NCI-H2171 treated with DMSO at 0.1 percent for 48 hours (cell line): ENCODE measurements around the gene CYP2J2.
A peak's percentile ranks its signal among the peaks of the same experiment; 100 is the strongest.
"Not testable (repeated sequence)": the region's sequence is repeated elsewhere in the genome, so short reads cannot be mapped to it uniquely, and the experiment has no call there.

Experiments used
- DNase-seq: peaks from one replicate; lab custom pipeline; 2025; lab: John Stamatoyannopoulos, UW

The CYP2J2 gene

DNA sequence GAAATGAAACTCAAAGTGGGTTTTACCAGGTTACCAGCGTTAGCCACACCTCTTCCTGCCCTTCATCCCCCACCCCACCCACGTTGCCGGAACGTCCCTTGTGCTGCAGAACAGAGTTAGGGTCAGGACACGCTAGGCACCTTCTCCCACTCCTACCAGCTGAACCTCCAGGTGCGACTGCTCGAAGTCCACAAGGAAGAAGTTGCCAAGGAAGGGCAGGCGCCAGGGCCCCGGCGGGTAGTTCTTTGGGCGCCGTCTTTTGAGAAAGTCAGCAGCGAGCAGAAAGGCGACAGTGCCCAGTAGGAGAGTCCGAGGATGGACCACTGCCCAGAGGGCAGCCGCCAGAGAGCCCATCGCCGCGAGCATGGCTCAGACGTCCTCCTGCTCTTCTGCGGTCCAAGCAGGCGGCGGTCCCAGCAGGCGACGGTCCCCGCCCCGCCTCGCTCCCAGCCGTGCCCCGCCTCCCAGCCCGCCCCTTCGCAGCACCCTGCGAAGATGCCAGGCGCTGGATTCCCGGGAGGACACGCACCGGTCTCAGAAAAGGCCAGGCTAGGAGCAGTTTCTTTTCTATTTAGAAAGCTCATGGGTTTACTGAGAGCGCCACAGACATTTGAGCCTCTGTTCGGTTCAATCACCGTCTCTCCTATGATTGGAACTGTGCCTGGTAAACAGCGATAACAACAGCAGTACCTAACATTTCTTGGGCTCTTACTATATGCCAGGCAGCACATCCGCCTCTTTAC is at the start of gene CYP2J2:
Gene CYP2J2 (minus strand): TSS at position 393 of the 743 bp plus-strand sequence. CDS start 27 bp downstream, at position 366.
- peak; percentile 60 for DNase-seq

- no peak for DNase-seq
Observed at GRCh38 chr1:59973719-59974118, 47.1 kb upstream of the CYP2J2 start.

GRCh38 chr1:59972216-59972927 is 45.8 kb upstream of the CYP2J2 start:
- DNase-seq = peak; percentile 99

GRCh38 chr1:59971464-59971911 is 44.9 kb upstream of the CYP2J2 start:
- DNase-seq = peak; percentile 91

DNA sequence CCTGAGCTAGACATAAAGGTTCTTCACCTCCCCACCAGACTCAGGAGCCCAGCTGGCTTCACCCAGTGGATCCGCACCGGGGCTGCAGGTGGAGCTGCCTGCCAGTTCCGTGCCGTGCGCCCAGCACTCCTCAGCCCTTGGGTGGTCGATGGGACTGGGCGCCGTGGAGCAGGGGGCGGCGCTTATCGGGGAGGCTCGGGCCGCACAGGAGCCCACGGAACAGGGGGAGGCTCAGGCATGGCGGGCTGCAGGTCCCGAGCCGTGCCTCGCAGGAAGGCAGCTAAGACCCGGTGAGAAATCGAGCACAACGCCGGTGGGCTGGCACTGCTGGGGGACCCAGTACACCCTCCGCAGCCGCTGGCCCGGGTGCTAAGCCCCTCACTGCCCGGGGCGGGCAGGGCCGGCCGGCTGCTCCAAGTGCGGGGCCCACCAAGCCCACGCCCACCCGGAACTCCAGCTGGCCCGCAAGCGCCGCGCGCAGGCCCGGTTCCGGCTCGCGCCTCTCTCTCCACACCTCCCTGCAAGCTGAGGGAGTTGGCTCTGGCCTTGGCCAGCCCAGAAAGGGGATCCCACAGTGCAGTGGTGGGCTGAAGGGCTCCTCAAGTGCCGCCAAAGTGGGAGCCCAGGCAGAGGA is 43.1 kb upstream of the CYP2J2 start:
- DNase-seq = not testable (repeated sequence)

- DNase-seq = not testable (repeated sequence)
Observed at GRCh38 chr1:59968746-59969145, 42.2 kb upstream of the CYP2J2 start.

DNA sequence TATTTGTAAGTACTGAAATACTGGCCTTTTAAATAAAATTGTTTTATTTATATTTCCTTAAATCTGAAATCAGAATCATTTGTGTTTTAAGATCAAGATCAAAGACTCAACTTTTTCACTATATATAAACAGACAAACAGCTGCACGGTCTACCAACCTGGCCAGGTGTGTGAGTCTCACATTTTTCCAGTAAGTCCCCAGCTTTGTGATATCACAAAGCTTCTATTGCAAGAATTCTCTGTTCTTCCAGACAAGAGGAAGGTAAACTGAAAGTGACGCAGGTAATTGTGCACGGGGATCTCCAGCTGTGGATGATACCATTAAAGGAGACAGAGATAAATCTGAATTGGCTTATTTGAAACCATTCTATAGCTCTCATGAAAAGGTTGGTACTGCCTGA is 41.2 kb upstream of the CYP2J2 start:
- DNase-seq = no peak

- peak; percentile 78 for DNase-seq
Observed at GRCh38 chr1:59967141-59967697, 40.6 kb upstream of the CYP2J2 start.

DNA sequence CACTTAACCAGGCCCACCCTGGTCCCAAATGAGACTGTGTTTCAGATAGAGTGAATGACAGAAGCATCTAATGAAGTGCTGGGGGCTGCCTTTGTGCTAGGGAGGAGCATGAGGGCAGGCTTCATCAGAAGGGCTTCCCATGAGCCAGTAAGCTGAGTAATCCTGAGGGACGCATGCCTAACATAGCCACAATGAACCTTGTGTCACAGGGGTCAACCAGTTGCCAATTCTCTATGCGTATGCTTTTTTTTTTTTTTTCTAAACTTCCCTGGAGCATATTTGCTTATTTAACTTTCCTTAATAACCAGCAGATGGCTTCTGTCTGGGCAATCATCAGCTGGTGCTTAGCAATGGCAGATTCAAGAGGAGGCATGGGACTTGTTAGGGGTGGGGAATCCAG is 25.5 kb upstream of the CYP2J2 start:
- peak; percentile 45 for DNase-seq

DNA sequence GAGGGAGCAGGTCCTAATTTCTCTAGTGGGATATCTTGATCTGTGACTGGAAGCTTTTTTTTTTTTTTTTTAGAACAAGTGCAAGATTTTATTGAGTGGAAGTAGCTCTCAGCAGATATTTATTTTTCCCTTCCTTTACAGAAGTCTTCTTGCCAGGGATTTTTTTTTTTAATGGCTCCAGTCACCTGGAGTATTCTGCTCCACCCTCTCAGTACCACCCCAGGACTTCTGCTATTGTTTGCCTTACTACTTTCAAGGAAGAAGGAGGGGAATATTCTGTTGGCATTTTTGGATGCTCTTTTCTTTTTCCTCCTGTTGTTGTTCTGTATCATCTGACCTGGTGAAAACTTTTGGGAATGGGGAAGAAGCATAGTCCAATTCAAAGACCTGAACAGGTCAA is 23.1 kb upstream of the CYP2J2 start:
- DNase-seq = no peak

DNA sequence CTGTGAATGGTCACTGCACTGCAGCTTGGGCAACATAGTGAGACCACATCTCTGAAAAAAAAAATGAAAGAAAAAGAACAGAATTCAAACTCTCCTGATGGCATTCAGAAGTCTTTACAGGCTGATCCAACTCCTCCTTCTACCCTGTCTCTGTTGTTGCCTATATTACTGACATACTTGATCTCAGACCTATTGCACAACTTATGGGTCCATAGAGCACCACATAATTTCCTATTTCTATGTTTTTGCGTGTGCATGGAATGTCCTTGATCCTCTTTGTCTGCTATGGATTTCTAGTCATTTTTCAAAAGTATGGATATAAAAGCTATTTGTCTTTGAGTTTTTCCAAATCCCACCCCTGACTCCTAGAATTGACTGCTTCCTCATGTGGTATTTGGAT is 22.4 kb upstream of the CYP2J2 start:
- no peak for DNase-seq

- peak; percentile 73 for DNase-seq
Observed at GRCh38 chr1:59947047-59947938, 20.7 kb upstream of the CYP2J2 start.

DNA sequence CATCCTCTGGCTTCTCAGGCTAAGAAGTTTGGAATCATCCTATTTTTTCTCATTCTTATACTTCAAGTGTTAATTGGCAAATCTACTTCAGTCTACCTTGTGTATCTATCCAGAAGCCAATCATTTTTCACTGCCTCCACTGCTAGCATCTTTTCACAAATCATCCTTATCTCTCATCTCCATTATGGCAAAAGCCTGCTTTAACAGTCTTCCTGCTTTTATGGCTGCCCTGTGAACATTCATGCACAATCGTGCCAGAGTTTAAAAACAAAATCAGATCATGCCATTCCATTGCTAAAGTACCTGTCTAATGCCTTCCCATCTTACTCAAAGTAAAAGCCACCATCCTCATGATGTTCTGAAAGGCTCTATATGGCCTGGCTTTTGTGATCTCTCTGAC is 19.2 kb upstream of the CYP2J2 start:
- DNase-seq = no peak

DNA sequence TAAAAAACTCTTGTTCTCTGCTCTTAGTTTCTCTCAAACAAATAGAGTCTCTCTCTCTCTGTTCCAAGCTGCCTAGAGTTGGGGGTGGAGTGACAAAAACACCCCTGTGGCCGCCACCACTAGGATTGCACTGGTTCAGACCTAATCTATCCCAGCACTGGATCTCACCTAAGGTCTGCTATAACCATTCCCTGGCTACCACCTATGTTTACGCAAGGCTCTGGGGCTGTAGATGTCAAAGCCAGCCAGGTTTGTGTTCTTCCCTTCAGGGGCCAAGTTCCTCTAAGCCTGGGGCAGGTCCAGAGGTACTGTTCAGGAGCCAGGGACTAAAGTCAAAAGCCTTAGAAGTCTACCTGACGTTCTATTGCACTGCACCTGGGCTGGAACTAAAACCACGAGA is 12.8 kb upstream of the CYP2J2 start:
- no peak for DNase-seq

DNA sequence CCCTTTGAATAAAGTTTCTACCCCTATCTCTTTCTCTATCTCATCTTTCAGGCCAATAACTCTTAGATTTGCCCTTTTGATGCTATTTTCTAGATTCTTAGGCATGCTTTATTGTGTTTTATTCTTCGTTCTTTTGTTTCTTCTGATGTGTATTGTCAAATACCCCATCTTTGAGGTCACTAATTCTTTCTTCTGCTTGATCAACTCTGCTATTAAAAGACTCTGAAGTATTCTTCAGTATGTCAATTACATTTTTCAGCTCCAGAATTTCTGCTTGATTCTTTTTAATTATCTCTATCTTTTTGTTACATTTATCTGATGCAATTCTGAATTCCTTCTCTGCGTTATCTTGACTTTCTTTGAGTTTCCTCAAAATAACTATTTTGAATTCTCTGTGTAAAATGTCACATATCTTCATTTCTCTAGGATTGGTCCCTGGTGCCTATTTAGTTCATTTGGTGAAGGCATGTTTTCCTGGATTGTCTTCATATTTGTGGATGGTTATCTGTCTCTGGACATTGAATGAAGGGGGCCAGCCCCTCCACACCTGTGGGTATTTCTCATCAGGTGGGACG is 11.2 kb upstream of the CYP2J2 start:
- DNase-seq = no peak

GRCh38 chr1:59936358-59936821 is 9.8 kb upstream of the CYP2J2 start:
- DNase-seq = no peak

DNA sequence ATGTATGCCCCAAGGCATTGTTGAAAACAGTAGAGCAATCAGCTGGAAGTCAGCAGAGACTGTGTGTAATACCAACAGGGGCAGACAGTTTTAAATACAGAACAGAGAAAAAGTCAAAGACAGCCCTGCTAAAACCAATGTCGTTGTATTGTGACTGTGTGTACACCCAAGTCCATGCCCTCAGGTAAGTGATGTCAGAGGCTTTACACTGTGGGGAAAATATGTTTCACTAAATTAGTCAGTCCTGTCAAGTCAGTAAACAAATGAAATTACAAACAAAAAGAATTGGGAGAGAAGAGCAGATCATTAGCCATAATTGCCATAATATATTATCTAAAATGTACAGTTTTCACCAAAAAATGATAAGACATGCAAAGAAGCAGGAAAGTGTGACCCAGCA is 2.4 kb upstream of the CYP2J2 start:
- no peak for DNase-seq

- DNase-seq = peak; percentile 53
Observed at GRCh38 chr1:59927213-59927612, 640 bp upstream of the CYP2J2 start.

- no peak for DNase-seq
Observed at GRCh38 chr1:59924653-59925052, 1.9 kb downstream of the CYP2J2 start.

DNA sequence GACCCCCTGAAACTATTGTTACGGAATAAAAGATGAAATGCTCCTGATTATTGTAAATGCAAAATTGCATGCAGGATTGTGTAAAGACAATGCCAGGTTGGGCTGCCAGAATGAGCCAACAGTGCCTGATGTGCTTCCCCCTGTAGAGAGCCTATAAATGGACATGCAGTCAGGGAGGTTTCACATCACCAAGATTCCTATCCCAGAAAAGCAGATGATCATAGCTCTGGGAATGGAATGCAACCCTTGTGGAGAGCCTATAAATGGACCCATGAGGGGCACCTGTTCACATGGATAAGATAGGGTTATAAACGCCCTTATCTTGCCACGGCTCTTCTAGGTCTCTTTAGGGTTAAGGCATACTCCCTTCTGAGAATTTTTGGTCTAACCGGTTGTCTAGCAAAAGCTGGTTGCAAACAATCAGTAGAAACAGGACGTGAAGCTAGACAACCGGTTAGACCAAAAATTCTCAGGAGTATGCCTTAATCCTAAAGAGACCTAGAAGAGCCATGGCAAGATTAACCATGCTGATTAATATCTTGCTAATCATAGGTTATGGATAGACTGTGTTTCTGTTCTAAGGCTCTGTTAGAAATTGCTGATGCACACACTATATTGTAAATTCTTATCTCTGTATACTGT is 5.2 kb downstream of the CYP2J2 start:
- DNase-seq = not testable (repeated sequence)

DNA sequence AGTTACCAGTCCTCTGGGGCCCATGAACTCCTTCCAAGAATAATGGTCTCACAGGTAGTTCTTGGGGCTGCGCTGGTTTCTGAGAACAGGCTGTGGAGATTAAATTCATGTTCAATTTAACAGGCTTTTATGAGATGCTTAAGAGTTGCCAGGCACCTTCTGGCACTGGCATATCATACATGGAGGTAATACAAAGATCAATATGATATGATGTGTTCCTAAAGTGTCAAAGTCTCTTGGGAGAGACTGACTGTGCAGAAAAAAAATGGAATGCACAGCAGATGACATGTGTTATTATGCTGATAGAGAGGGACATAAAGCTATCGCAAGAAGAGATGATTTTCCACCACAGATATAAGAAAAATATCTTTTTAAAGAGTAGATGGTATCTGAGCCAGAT is 6.8 kb downstream of the CYP2J2 start:
- peak; percentile 53 for DNase-seq
